ENCODE results near the gene TMEM106A. TPM values are rescaled to one million over a fixed set of nuclear protein-coding genes. Genes with fewer than 3 reads are reported as not detected.
A peak's percentile ranks its signal among the peaks of the same experiment; 100 is the strongest.

Gene TMEM106A
- total and polyA plus RNA-seq, 2 of the 13 experiments (the other 11 are each of a cell fraction or from before 2014, with no cell fraction given): 16.9 to 35.9 TPM

- TF ChIP-seq ZNF503 (CRISPR knock-in tag; IDR thresholded peaks at IDR 0.05) (no peak), POLR2AphosphoS5 (IDR thresholded peaks at IDR 0.05; ENCODE audit: low read depth, low read length) (peak; percentile 97), PBX3 (CRISPR knock-in tag; IDR thresholded peaks at IDR 0.05; ENCODE audit: borderline replicate concordance) (0 out of 2 replicates have a peak, but pooled peaks have one; percentile 52), NR1H2 (CRISPR knock-in tag; IDR thresholded peaks at IDR 0.05; ENCODE audit: borderline replicate concordance, low read depth) (0 out of 2 replicates have a peak, but pooled peaks have one; percentile 65), TOPORS (CRISPR knock-in tag; IDR thresholded peaks at IDR 0.05) (peak; percentile 56; the same call in 1 of the 2 replicates), ZNF30 (CRISPR knock-in tag; IDR thresholded peaks at IDR 0.05) (no peak), TBX2 (CRISPR knock-in tag; IDR thresholded peaks at IDR 0.05; ENCODE audit: borderline replicate concordance) (peak; percentile 79; the same call in 1 of the 2 replicates), FOXP4 (CRISPR knock-in tag; IDR thresholded peaks at IDR 0.05) (peak; percentile 39), ZFP90 (CRISPR knock-in tag; IDR thresholded peaks at IDR 0.05; ENCODE audit: borderline replicate concordance) (peak; percentile 37; the same call in 1 of the 2 replicates), NRL (CRISPR knock-in tag; IDR thresholded peaks at IDR 0.05; ENCODE audit: borderline replicate concordance) (peak; percentile 97), ZBTB37 (CRISPR knock-in tag; IDR thresholded peaks at IDR 0.05) (0 out of 2 replicates have a peak, but pooled peaks have one; percentile 17), ZNF354B (CRISPR knock-in tag; IDR thresholded peaks at IDR 0.05) (no peak; the same call in 1 of the 2 replicates), ZKSCAN8 (CRISPR knock-in tag; IDR thresholded peaks at IDR 0.05; ENCODE audit: borderline replicate concordance) (peak; percentile 8; the same call in 1 of the 2 replicates), REST (IDR thresholded peaks at IDR 0.05; ENCODE audit: borderline replicate concordance in 1 of 2, low read depth in 1 of 2, low read length in 2 of 2) (peak in 1 of 2 experiments; percentile 24; a peak in 1 of 4 replicates), MATR3 (CRISPR knock-in tag; IDR thresholded peaks at IDR 0.05) (no peak), ZNF781 (CRISPR knock-in tag; IDR thresholded peaks at IDR 0.05; ENCODE audit: borderline replicate concordance, not compliant biosample characterization) (peak; percentile 73)
Observed at GRCh38 chr17:43211480-43212402, at the start of gene TMEM106A (continued).

All from HepG2 (cell line).